ENCODE measurements around the gene BTBD7.

DNA sequence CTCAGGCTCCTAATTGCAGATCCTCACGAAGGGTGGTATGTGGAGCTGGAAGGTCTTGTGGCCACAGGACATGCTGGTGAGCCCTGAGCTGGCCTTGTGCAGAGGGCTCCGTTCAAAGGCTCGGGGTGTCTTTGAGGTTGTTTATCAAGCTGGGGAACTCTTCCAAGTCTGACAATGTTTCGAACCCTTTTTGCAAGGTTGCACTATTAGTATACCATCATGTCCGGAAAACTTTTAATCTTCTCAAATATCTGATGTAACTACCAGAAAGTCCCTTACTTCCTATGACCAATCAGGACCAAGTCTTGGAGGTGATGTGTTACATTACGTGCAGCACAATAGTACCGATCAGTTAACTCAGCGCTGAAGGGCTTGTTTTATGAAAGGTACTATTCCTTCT is 104.3 kb downstream of the BTBD7 start:
- TF ChIP-seq, protein P1, sequence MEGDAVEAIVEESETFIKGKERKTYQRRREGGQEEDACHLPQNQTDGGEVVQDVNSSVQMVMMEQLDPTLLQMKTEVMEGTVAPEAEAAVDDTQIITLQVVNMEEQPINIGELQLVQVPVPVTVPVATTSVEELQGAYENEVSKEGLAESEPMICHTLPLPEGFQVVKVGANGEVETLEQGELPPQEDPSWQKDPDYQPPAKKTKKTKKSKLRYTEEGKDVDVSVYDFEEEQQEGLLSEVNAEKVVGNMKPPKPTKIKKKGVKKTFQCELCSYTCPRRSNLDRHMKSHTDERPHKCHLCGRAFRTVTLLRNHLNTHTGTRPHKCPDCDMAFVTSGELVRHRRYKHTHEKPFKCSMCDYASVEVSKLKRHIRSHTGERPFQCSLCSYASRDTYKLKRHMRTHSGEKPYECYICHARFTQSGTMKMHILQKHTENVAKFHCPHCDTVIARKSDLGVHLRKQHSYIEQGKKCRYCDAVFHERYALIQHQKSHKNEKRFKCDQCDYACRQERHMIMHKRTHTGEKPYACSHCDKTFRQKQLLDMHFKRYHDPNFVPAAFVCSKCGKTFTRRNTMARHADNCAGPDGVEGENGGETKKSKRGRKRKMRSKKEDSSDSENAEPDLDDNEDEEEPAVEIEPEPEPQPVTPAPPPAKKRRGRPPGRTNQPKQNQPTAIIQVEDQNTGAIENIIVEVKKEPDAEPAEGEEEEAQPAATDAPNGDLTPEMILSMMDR (conservative IDR thresholded peaks at IDR 0.05), result no peak
- TF ChIP-seq EZH2 (IDR thresholded peaks at IDR 0.05; ENCODE audit: low read depth), result no peak
